ENCODE data around the gene ST7. TPM values are rescaled to one million over a fixed set of nuclear protein-coding genes. Genes with fewer than 3 reads are reported as not detected.

The ST7 gene
- total RNA-seq, 1 experiment from 2014 or later = 12.9 TPM

- no CpG with 5 or more reads among the region's 8 CpGs for WGBS (ENCODE audit: extremely low coverage, insufficient read length, low lambda C conversion rate)
- no peaks in the 10 kb centered on the region for H3K23me2 ChIP-seq (ENCODE audit: insufficient read length, low read depth, low read length, poor library complexity, severe bottlenecking)
- DNase-seq = no peak
- H3K79me1 ChIP-seq (ENCODE audit: insufficient read depth, low read depth, low read length, poor library complexity, severe bottlenecking) = no peaks in the 10 kb centered on the region
- H2AK5ac ChIP-seq (ENCODE audit: insufficient read length, low read length) = no peak overlapping the region
- no peak overlapping the region for H2AFZ ChIP-seq (ENCODE audit: low read length)
- TF ChIP-seq CTCF (conservative IDR thresholded peaks at IDR 0.05) = no peak
- H3K27ac Mint-ChIP-seq = no peak overlapping the region
- no peak overlapping the region for H4K8ac ChIP-seq (replicated peaks; ENCODE audit: insufficient read length, low read depth, low read length)
- H4K20me1 ChIP-seq (ENCODE audit: control insufficient read depth, insufficient read depth, insufficient read length) = no peaks in the 10 kb centered on the region
- H2BK15ac ChIP-seq (ENCODE audit: low read depth, low read length) = no peak overlapping the region
- H3K4me1 ChIP-seq (ENCODE audit: insufficient read depth, low read length) = peaks cover 3% of the 10 kb centered on the region; the same call in 1 of the 2 replicates
- H3K79me2 ChIP-seq (ENCODE audit: insufficient read depth, low read length) = no peaks in the 10 kb centered on the region
- H3K4me3 Mint-ChIP-seq = no peak overlapping the region
- H3K18ac ChIP-seq (ENCODE audit: insufficient read length, low read depth, low read length) = no peak overlapping the region
- H3T11ph ChIP-seq (ENCODE audit: low read length) = no peak overlapping the region
- H3K23ac ChIP-seq (ENCODE audit: insufficient read length, low read depth, low read length) = no peak overlapping the region
- H3K9me3 Mint-ChIP-seq = no peaks in the 10 kb centered on the region
- H2BK20ac ChIP-seq (ENCODE audit: low read depth, low read length, poor library complexity, severe bottlenecking) = no peak overlapping the region
- no peaks in the 10 kb centered on the region; the same call in 1 of the 2 replicates for H3K27me3 Mint-ChIP-seq (ENCODE audit: low read depth)
- no peak overlapping the region for H2BK12ac ChIP-seq (ENCODE audit: insufficient read length, low read depth, low read length)
- H2BK5ac ChIP-seq (ENCODE audit: insufficient read length, low read length) = no peak overlapping the region
- H3K27ac ChIP-seq (ENCODE audit: insufficient read length, low read depth, low read length) = no peak overlapping the region
- H2BK120ac ChIP-seq (ENCODE audit: low read depth, low read length, poor library complexity, severe bottlenecking) = no peak overlapping the region
- no peak overlapping the region for H3K4ac ChIP-seq (ENCODE audit: low read depth, low read length)
- no peak overlapping the region for H4K91ac ChIP-seq (ENCODE audit: insufficient read length, low read depth, low read length)
- no peak overlapping the region for H3K56ac ChIP-seq (ENCODE audit: insufficient read length, low read depth, low read length)
- no peak overlapping the region for H3K9ac ChIP-seq (ENCODE audit: extremely low read depth, insufficient read length, low read length)
- H3K4me2 ChIP-seq (ENCODE audit: insufficient read depth, insufficient read length, low read length) = no peak overlapping the region
- H3K14ac ChIP-seq (ENCODE audit: insufficient read depth, low read length) = no peak overlapping the region
- no peaks in the 10 kb centered on the region for H3K36me3 Mint-ChIP-seq (ENCODE audit: insufficient read depth in 1 of 3, low read depth in 3 of 3)
- H4K5ac ChIP-seq (ENCODE audit: insufficient read length, low read depth, low read length) = no peak overlapping the region
- no peaks in the 10 kb centered on the region for H3K9me3 ChIP-seq (ENCODE audit: control insufficient read depth, low read depth, low read length)
- no peaks in the 10 kb centered on the region for H3K27me3 ChIP-seq (ENCODE audit: insufficient read depth, low read length)
- peaks cover 2 to 4% of the 10 kb centered on the region in 2 experiments; a peak in 2 of 4 replicates for H3K4me1 Mint-ChIP-seq
Observed at GRCh38 chr7:116940689-116941370, 12.5 kb upstream of the ST7 start.
